Measurements from ENCODE around the gene TRPM5.

TRPM5 gene

DNA sequence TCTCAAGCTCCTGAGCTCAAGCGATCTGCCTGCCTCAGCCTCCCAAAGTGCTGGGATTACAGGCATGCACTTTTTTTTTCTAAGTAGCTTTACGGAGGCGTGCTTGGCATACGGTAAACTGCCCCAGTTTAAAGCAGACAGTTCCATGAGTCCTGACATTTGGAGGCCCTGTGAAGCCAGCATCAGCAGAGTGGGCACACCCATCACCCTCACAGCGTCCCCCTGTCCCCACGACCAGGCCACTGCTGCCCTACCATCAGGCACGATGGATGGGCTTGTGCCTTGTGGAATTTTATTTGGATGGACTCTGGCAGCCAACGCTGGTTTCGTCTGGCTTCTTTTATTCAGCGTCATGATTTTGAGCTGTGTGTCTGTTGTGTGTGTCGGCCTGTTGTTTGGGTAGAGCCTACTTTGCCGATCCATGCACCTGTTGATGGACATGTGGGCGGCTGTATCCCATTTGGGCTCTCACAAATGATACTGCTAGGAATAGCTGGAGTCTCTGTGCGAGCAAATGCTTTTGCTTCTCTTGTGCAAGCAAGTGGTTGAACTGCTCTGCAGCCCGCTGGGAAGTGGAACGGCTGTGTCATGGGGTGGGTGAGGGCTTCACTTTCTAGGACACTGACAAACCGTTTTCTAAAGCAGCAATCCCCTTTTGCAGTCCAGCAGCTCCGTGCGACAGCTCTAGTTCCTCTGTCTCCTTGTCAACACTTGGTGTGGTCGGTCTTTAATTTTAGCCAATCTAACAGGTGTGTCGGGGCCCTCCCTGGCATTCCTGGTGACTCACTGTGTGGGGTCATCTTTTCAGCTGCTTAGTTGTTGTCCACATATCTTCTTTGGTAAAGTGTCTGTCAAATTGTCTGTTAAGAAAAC is 24.3 kb upstream of the TRPM5 start:
- no peak for DNase-seq

DNA sequence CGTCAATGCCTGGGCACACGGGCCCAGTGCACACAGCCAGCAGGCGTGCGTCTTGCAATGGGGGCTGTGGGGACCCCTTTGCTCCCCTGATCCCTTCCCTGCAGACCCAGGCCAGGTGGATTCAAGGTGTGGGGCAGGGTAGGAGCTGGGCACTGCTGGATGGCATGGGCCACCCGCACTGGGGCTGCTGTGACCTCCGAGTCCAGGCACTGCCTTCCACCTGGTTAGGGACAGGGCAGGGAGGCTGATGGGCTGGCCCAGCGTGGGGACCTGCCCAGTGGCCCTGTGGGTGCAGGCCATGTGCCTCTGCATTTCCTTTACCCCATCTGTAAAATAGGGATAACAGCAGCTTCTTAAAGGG is 23.4 kb upstream of the TRPM5 start:
- DNase-seq = no peak

DNA sequence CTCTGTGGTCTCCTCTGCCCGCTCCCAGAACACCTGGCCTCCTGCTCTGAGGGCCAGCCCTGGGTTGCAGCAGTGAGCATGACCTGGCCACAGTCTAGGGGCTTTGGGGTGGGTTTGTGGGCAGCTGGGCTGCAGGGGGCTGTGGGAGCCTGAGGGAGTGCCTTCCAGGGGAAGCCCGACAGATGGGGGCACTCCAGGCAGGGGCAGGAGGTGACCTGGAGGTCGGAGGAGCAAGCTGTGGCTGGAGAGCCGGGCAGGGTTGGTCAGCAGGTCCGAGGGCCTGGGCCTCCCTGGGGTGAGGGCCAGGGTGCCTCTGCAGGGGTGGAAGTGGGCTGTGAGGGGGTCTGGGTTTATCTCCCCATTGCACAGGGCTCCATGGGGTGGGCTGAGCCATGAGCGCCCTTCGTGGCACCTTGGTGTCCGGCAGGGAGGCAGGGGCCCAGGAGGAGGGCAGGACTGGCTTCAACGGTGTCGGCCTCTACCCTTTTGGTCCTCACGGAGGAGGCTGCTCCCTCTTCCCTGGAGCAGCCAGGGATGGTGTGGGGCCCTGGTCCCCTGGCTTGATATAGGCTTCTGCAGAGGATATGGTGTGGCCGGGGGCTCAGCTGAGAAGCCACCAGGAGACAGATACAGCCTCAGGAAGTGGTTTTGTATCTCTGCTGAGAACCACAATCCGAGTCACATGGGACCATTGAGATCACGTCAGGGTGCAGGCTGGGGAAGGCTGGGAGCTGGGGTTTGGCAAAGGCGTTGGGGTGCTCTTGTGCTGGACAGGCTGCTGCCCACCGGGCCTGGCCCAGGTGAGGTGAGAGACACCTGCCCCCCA is 22.8 kb upstream of the TRPM5 start:
- peak; percentile 50 for DNase-seq

DNA sequence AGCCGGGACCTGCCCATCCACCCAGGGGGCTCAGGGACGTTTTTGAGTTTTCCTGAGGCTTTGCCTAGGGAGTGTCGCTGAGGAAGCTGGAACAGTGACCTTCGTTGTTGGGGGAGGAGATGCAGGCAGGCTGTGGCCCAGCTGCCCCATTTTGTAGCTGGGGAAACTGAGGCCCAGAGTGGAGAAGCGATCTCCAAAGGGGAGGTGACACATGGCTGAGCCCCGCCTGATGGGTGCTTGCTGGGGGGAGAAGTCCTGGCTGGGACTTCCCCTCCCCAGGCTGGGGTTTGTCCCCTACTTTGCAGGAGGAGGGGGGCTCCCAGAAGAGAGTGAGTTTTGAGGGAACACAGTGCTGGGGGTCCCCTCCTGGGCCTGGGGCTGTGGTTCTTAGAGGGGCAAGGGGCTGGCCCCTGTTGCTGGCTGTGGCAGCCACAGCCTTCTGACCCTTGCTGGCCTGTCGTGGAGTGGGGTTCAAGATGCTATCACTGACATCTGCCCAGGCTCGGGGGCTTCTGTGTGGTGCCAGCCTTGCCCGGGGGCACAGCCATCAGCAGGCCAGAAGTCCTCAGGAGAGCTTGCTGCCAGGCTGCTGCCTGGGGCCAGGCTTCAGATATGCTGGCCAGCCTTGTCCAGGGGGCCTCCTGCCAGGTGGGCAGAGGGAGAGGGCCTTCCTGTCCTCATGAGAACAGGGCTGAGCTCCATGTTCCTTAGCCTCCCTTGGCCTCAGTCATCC is 21.9 kb upstream of the TRPM5 start:
- no peak for DNase-seq

DNA sequence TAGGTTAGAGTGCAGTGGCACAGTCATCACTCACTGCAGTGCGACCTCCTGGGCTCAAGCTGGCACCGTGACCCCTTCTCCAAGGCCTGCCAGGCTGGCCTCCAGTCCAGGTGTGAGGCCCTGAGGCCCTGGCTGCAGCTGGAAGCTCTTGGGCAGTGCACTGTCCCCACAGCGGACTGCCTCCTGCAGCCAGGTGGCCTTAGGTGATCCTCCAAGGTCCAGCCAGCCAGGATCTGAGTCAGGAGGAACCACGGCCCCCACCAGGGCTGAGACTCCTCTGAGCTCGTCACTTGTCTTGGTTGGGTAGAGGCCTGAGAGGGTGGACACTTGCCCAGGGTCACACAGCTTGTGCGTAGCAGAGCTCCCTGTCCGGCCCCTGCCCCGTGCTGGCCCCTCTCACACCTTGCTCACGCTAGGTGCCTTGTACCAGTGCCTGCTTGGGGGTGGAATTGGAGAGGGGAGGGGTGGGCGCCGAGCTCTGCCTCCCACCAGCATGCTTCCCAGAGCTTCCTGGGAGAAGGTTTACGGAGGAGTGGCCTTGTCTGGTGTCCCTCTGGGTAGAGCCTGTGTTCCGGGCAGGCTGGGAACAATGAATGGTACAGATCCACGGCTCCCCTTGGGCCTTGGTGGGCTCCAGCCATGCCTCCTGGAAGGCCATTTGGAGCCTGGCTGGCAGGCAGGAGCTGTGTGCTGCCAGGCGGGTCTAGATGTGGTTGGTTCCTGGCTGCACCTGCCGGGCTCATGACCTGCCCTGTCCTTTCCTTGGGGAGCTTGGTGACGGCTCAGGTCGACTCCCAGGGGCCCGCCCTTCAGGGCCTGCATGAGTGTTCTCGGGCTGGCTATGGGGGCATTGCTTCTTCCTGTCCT is 21.1 kb upstream of the TRPM5 start:
- DNase-seq = no peak

DNA sequence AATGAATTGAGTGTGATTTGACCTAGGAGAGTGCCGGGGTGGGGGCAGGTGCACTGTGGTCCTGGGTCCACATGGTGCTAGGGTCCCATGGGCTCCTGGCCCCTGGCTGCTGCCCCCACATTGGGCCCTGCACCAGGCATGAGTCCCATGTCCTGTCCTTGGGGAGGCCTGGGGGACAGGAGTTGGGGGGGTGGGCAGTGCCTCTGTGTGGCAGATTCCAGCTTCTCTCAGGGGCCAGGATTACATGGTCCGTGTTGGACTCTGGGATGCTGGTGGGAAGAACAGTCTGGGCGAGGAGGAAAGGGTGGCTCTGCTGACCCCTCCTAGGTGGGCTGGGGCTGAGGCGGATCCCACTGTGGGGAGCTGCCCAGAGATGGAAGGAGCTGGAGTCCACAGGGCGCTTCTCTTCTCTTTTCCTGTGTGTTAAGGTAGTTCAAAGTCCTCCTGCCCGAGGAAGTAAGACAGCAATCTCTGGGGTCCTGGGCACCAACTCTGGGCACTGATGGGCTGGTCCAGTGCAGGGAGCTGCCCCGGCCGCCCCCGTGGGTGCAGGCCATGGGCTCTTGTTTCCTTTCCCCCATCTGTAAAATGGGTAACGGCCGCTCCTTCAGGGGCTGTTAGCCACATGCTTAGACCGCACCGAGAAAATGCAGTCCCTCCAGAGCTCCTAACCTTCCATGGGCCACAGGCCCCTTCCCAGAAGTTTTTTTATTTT is 20.3 kb upstream of the TRPM5 start:
- no peak for DNase-seq

DNA sequence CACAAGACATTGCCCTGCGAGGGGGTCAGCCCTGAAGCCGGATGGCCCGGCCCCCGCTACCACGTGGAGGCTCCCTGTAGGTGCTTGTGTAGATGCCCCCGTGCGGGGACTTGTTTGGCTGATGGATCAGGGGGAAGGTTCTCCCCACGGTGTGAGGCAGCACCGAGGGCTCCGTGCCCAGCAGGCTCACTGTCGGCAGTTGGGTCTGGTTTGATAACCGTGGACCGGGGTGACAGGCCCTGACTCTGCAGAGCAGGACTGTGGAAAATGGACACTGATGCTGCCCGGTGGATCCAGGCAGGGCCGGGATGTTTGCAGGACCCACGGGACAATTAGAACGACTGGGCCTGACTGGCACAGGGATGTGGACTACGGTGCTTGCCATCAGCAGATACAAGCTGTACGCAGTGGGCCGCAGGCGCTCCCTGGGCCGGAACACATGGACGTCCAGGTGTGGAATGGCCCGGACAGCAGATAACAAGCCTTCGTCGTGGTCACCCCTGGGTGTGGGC is 19.5 kb upstream of the TRPM5 start:
- DNase-seq = no peak

DNA sequence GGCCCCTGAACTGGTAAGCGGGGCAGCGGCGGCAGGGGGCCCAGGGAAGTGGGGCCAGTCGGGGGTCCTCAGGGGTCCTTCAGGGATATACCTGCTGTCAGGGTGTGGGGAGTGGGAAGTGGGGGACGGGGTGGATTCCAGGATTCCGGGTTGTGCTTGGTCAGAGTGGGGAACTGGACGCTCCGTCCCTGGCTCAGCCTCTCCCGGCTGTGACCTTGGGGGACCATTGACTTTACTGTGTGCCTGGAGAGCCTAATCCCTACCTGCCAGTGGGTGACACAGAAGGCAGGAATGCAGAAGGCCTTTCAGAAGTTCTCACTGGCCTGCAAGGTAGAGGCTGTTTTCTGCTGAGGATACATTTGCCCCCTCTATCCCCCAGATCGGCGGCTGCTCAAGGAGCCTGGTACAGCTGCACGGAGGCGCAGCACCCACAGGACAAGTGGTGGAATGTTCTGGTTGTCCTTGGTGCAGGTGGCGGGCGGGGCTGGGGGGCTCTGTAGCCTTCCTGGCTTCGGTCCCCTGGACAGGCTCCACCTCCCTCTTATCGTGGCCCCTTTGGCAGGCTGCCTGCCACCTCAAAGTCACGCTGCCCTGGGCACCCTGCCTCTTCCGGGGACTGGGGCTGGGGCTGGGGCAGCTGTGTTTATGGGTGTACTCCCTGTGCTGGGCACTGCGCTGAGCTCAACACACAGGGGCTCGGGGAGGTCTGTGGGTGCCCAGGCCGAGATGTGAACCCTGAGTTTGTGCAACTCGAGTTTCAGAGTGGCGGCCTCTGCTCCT is 18.9 kb upstream of the TRPM5 start:
- no peak for DNase-seq

DNA sequence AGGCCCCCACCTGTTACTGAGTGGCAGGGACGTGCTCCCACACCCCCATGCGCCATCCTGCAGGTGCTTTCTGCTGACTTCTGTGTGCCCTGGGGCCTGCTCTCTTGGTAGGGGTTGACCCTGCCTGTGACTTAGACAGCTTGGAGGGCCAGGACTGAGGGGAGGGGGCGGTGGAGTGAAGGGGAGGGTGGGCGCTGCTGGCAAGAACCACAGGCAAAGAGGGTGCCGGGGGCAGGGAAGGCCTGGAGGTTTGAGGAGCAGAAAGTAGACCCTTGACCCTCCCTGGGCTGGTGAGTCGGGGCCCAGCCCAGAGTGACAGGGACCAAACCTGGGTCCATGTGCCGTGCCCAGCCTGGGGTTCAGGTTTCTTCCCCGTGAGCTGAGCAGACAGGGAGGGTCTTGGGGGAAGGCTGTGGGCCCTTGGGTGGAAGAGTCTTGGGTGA is 18.2 kb upstream of the TRPM5 start:
- DNase-seq = no peak

DNA sequence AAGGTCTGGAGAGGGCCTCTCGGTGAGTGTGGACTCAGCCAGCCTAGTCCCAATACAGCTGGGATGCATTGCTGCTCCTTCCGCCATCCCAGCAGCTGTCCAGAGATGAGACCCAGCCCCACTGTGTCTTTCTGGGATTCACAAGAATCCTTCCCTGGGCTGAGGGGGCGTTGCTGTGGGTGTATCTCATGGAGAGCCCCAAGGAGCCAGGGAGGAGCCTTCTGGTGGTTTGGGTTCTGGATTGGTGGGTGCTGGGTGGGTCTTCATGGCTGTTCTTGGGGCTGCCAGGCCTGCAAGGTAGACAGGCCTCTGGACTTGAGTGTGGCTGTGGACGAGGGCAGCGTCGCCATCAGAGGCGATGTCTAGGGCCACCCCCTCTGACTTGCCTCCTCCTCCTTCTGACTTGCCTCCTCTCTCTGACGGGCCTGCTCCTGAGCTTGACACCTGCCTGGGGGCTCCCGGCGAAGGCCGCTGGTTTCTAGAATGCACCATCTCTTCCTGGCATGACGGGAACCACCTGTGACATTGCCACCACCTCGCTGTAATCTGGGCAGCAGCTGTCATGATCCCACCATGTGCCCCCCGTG is 17.7 kb upstream of the TRPM5 start:
- no peak for DNase-seq

DNA sequence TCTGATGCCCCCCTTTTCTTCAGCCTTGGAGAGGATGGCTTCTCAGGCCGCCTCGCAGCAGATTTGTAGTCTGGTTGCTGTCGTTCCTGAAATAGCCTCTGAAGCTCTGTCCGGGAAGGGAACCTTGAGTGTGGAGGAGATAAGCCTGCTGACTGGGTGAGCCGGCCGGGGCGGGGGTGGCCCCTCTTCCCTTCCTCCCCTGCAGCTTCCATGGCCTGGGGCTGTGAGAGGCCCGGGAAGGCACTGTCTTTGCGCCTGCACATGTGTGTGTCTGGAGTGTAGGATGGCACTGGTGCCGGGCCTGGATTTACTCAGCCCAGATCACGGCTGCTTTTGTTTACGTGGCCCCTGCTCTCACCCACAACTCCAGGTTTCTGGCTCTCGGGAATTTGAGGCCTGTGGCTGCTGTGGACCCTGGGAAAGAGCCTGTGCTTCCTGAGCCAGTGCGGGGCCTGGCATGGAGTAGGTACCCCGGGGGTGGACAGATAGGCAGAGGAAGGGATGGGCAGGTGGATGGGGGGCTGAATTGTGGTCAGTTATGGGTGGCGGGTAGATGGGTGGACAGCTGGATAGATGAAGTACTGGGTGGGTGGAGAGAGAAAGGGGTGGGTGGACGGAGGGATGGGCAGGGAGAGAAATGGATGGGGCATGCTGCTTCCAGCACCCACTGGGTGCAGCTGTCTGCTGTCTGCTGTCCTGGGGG is 17.1 kb upstream of the TRPM5 start:
- DNase-seq = no peak

DNA sequence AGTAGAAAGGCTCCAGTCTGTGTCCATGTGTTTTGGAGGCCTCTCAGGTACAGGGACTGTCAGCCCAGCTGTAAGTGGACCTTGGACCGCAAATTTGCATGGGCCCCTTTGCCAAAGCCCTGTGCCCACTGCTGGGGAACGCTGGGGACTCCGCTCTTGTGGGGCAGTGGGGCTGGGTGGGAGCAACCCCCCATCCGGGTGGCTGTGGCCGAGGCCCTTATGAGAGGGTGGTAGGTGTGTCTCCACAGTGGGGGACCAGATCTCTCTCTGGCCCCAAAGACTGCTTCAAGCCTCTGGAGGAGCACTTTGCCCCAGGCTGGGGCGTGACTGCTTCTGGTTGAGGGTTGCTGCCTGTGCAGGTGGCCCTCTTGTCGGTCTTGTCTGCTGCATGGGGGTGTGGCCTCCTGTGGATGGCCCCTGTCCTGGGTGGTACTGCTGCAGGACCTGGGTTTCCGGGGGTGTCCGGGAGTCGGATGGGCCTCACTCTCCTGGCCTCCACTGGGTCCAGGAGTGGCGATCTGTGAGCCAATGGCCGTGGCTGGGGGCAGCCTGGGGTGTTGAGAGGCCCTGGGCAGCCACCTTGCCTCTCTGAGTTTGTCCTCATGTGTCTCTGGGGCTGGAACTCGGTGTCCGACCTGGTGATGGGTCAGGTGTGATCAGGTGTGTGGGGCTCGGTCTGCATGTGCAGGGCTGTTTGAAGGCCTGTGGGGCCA is 16.4 kb upstream of the TRPM5 start:
- DNase-seq = no peak

DNA sequence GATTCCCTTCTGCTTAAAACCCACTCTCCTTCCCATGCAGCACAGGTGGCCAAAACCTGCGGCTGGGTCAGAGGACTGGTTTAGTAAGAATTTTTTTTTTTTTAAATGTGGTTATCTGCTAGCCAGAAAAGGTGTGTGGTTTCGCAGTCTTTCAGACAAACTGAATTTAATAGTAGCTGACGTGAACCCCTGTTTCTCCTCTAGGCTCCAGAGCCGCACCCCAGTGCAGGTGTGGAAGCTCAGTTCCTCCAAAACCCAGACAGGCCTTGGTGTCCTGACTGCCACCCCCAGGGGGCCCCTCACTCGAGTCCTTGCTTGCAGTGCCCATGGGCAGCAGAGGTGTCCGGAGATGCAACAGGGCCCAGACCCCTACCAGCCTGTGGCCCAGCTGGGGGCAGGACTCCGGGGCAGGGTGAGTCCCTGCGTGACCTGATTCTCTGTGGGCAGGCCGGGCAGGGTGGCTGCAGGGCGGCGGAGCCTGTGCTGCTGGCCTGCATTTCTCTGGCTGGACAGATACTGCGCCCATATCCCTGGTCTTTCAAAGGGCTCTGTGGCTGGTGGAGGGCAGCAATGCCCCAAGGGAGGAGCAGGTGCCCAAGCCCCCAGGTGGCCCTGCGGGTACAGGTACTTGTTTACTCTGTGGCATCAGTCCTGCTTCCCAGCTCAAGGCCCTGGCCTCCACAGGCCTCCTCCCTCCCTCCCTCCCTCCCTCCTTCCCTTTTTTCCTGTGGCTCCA is 15.7 kb upstream of the TRPM5 start:
- DNase-seq = no peak

DNA sequence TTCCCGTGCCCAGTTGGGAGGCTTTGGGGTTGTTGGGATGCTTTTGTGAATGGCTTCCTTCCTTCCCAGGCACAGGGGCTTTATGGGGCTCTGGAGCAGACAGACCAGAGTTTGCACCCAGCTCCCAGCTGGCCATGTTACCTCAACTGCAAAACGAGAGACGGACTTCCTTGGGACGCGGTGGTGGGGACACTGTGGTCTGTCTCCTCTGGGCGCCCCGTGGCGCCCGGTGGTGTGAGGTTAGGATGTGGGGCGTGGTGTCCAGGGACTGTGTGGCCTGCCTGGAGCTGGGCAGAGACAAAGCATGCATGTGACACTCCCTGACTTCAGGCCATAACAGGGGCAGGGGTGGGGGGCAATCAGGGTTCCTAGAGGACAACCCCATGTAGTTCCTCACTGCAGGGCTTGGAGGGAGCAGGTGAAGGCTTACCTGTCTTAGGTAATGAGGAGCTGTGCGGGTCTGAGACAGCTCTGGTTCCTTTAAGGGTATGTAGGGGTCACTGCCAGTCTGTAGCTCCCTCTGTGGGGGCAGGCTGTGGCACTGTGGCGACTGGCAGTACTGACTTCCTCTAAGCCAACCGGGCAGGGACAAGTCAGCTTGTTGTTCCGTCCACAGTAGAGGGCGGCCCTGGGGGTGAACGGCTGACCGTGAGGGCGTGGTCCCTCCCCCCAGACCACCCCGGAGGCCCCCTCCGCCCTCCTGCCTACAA is 14.9 kb upstream of the TRPM5 start:
- no peak for DNase-seq

DNA sequence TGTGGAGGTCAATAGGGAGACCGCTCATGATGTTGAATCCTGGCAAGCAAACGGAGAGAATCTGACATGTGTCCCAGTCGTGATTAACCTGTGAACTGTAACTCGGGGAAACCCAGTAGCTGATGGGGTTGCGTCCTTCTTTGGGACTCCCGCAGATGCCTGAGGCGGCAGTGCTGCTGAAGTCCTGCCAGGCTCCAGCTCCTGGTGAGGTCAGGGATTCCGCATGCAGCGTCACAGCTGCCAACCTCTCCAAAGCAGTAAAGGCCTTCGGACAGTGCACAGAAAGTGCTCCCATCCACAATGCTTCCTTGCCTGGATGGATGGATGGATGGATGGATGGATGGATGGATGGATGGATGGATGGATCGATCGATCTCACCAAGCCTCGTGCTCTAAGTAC is 14.0 kb upstream of the TRPM5 start:
- DNase-seq = no peak

DNA sequence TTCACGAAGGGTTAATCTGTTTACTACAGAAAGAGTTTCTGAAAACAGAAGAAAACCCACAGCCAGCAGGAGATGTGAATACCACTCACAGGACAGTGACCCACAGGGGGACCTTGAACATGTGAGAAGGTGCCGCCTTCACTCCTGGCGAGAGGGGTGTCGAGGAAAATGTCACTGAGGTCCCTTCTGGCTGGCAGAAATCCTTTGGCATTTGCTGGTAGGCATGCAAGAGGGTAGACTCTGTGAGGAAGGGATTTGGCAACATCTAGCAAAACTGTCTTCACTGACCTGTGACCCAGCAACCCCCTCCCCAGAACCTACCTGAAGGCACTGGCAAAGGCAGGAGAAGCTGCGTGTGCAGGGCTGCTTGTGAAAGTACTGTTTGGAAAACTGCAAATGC is 9.1 kb upstream of the TRPM5 start:
- no peak for DNase-seq

DNA sequence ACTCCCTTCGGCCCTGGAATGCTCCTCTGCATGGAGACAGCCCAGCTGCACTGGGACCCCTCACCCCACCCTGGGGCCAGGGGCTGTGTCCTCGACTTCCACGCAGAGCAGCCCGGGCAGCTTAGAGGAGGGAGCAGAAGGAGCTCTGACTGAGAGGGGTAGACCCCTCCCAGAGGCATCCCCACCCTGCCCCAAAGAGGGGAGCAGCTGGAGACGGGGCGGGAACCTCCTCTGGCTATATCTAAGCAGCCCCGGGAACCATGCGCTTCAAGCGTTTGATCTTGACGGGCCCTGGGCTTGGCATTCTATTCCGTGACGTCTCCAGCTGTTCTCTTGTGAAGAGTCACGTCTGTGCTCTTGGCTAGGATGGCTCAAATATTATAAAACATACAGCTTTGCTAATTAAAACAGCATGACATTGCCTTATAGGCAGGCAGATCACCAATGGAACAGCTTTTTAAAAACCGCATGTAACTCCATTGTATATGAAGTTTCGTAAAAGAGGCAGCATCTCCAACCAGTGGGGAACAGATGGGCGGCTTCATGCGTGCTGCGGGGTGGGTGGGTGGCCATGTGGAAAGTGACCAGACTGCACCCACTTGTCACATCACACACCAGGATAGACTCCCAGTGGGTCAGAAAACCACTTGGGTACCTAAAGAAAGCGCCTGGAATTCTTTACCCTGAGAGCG is 8.2 kb upstream of the TRPM5 start:
- no peak for DNase-seq
